Left ventricle myocardium inferior (tissue), 1 donor: ENCODE measurements around the gene BACH1. TPM values are rescaled to one million over a fixed set of nuclear protein-coding genes. Genes with fewer than 3 reads are reported as not detected.
A peak's percentile ranks its signal among the peaks of the same experiment; 100 is the strongest.

Experiments
- DNase-seq: peaks from one replicate; pipeline ENCODE4 v3.0.0-alpha.2; 2020
- H3K27ac ChIP-seq: fragments of 200-600 bp; replicated peaks from 2 replicates; pipeline ENCODE4 v1.8.0; 2021
- H3K27me3 ChIP-seq: fragments of 200-600 bp; 2 replicates; pipeline ENCODE4 v1.8.0; 2021; ENCODE audit warnings: low read depth
- H3K36me3 ChIP-seq: fragments of 200-600 bp; 2 replicates; pipeline ENCODE4 v1.8.0; 2021
- H3K4me1 ChIP-seq: fragments of 200-600 bp; 2 replicates; pipeline ENCODE4 v1.8.0; 2021
- H3K4me3 ChIP-seq: fragments of 200-600 bp; 2 replicates; pipeline ENCODE4 v1.8.0; 2021; ENCODE audit warnings: mild to moderate bottlenecking, moderate library complexity
- H3K9me3 ChIP-seq: fragments of 200-600 bp; replicated peaks from 2 replicates; pipeline ENCODE4 v1.8.0; 2021
- intact Hi-C: fragments of 100-400 bp; cut with micrococcal nuclease; formaldehyde crosslinking; loops from one replicate; pipeline ENCODE4 v1.11.0; 2022
- total RNA-seq: library from RNA; stranded (reverse); fragmentation: NEBNext Ultra II Directional; extraction: Animal tissue kit (Norgen Biotek cat#: 25700); gene quantifications from one replicate; pipeline ENCODE4 v1.2.1, GENCODE V29; 2021
- TF ChIP-seq, protein P1 (sequence below): fragments of 200-600 bp; IDR thresholded peaks from 2 replicates; pipeline ENCODE4 v1.8.0; 2021; ENCODE audit warnings: antibody characterized with exemption, mild to moderate bottlenecking, borderline replicate concordance
- donor health status: DM: no; HTN: yes; CAD: no; lungs with severe emphysema.

BACH1 gene
- total RNA-seq, 1 donor from 2014 or later: 38.3 TPM

DNA sequence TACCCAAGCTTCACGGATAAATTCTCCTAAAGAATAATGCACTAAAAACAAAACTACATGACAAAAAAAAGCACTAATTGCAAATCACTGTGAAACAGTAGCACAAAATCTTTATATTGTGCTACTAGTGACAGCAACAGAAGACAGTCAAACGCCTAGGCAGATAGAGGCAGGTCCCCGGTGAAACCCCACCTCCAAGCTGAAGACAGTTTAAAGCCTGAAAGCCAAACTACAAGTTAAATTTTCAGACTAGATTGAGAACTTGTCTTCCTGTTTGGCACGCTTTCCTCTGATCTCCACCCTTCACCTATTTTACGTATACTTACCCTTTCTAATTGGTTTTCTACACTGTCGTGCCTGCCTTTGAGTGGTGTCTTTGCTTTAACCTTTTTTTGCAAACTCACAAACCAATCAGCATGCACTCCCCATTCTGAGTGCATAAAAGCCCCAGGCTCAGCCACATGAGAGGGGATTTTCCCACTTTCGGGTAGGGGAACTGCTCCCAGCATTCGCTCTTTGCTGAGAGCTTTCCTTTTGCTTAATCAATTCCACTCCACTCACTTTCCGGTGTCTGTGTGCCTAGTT lies 3.6 kb upstream of the BACH1 start:
- Histone ChIP-seq H3K36me3 (no peaks in the 10 kb centered on the region), H3K9me3 (no peaks in the 10 kb centered on the region), H3K27me3 (no peaks in the 10 kb centered on the region), H3K4me1 (peaks cover 27% of the 10 kb centered on the region), H3K27ac (no peak overlapping the region), H3K4me3 (no peak overlapping the region)
- TF ChIP-seq, protein P1, sequence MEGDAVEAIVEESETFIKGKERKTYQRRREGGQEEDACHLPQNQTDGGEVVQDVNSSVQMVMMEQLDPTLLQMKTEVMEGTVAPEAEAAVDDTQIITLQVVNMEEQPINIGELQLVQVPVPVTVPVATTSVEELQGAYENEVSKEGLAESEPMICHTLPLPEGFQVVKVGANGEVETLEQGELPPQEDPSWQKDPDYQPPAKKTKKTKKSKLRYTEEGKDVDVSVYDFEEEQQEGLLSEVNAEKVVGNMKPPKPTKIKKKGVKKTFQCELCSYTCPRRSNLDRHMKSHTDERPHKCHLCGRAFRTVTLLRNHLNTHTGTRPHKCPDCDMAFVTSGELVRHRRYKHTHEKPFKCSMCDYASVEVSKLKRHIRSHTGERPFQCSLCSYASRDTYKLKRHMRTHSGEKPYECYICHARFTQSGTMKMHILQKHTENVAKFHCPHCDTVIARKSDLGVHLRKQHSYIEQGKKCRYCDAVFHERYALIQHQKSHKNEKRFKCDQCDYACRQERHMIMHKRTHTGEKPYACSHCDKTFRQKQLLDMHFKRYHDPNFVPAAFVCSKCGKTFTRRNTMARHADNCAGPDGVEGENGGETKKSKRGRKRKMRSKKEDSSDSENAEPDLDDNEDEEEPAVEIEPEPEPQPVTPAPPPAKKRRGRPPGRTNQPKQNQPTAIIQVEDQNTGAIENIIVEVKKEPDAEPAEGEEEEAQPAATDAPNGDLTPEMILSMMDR: no peak
- DNase-seq: no peak
- intact Hi-C loops: no loop called here

DNA sequence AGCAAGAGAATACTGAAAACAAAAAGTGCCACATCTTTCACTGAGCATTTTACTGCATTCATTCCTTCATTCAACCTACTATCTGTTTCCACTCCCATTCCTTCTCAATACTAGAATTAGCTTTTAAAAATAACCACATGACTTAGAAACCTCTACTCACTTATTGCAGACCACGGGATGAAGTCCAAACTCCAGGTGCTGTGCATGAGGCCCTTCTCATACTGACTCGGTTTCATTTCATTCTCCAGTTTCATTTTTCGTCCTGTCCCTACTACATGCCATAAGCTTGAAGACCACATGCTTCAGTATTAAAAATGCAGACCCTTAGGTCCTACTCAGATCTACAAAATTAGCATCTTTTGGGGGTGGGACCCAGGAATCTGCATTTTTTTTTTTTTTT lies 2.3 kb upstream of the BACH1 start:
- intact Hi-C loops: no loop called here
- Histone ChIP-seq H3K4me3 (no peak overlapping the region), H3K27me3 (no peaks in the 10 kb centered on the region), H3K27ac (no peak overlapping the region), H3K4me1 (peaks cover 35% of the 10 kb centered on the region), H3K9me3 (no peaks in the 10 kb centered on the region), H3K36me3 (no peaks in the 10 kb centered on the region)
- TF ChIP-seq, protein P1: no peak
- DNase-seq: no peak

DNA sequence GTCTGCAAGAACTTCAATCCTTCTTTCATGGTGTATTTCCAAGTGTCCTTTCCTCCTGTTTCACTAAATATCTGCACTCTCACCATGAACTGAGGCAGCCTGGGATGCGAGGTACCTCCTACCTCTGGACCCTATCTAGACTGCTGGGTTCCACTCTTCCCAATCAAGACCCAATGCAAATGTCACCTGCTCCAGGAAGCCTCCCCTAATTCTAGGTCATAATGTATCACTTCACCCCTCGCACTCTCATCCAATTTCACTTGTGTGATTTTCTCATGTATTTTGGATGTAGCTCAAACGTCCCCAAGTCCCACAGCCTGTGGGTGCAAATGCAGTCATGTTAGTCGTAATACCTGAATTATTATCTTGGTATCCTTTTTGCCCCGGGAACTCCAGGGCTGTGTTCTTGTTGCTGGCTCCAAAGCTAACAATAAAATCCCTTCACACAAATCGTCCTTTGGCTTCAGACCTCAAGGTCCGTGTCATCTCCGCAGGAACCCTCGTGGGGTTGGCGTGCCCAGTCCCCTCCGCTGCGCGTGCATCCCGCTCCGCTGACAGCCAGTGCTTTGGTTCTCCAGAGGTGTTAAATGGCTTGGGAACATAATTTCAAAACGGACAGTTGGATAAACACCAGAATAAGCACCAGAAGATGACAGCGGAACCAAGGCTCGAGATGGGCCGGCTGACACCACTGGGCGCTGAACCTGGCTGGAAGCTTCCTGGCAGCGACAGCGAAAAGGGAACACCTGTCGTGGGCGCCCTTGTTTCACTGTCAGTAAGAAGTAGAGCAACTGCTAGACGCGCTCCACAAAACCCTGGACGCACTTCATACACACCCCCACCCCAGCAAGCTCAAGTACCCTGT lies 1.0 kb upstream of the BACH1 start:
- peaks cover 47% of the 10 kb centered on the region for H3K4me1 ChIP-seq
- H3K36me3 ChIP-seq: no peaks in the 10 kb centered on the region
- H3K9me3 ChIP-seq: no peaks in the 10 kb centered on the region
- H3K27ac ChIP-seq: peak overlapping the region; percentile 95
- no peaks in the 10 kb centered on the region for H3K27me3 ChIP-seq
- TF ChIP-seq, protein P1: no peak
- peak overlapping the region; percentile 85 for H3K4me3 ChIP-seq
- DNase-seq: no peak
- intact Hi-C loops: no loop called here

DNA sequence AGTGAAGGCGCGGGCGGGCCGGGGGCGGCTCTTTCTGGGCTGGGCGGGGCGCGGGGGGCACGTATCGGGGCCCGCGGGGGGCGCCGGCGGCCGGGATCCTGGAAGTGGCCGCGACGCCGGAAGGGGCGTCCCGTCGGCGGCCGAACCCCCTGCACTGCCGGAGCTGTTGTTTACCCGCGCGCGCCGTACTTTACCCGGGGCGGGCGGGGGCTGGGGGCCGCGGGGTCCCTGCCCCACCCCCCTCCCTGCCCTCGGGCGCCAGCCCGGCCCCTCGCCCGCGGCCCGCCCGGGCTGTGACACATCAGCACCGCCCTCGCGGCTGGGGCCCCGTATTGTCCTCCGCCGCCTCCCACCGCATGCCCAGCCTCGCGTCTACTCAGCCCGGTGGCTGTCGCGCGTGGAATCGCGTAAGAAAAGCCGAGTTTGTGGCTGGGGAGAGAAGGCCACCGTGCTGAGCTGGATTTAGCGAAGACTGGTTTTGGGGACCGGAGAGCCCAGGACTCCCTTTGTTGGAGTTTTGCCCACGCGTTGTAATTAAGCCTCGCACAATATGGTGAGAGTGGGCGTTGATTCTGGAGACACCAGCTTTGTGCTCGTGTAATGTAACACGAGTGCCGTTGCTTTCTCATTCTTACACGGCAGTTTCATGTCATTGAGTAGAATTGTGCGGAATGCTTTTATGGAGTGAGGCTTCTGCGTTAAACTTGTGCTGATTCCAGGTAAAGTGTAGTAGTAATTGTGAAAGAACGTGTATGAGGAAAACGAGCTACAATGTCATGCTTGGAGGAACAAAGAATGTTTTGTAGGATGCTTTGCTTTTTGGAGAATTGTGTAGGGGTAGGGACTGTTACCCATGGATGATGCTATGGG lies 559 bp downstream of the BACH1 start:
- H3K9me3 ChIP-seq: no peaks in the 10 kb centered on the region
- intact Hi-C loops: no loop called here
- TF ChIP-seq, protein P1: no peak
- H3K4me3 ChIP-seq: peak overlapping the region; percentile 85
- peak overlapping the region; percentile 95 for H3K27ac ChIP-seq
- peak; percentile 69 for DNase-seq
- H3K36me3 ChIP-seq: no peaks in the 10 kb centered on the region
- H3K27me3 ChIP-seq: no peaks in the 10 kb centered on the region
- peaks cover 63% of the 10 kb centered on the region for H3K4me1 ChIP-seq

DNA sequence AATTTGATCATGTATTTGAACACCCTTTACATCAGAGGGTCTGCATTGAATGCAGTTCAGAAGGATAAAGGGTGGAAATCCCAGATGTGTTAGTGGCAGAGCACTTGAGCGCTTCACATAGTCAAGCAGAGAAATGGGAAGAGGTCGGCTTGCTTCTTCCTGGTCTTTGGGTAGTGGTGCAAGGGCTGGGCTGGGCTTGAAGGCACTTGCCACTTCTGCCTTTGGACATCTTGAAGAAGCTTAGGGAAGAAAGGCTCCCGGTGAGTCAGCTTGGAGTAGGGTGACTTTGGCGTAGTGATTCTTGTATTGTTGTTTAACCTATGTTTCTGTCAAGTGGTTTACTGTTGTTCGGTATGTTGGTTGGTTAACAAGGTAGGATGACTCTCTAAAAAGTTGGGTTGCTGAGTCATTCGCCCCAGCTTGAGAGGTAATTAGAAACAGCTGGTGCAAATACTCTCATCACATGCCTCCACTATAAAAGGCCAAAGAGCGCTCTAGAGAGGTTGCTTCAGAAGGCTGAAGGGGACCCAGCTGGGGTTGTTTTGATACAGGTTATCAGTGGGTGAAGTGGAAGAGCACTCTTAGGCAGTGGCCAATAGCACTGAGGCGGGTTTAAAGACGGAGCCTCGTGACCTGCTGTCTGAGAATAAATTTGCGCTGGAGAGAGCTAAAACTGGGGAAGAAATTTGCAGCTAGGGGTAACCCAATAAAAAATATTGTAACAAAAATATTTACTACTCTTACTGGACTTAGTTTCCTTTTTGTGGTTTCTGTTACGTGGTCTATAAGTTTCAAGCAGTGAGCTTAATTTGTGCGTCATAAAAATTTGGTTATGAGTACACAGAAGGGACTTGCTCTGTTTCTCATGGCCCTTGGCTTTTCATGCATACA lies 1.4 kb downstream of the BACH1 start:
- intact Hi-C loops: no loop called here
- peak overlapping the region; percentile 85 for H3K4me3 ChIP-seq
- peak overlapping the region; percentile 95 for H3K27ac ChIP-seq
- DNase-seq: peak; percentile 48
- TF ChIP-seq, protein P1: no peak
- peaks cover 72% of the 10 kb centered on the region for H3K4me1 ChIP-seq
- H3K36me3 ChIP-seq: no peaks in the 10 kb centered on the region
- no peaks in the 10 kb centered on the region for H3K27me3 ChIP-seq
- H3K9me3 ChIP-seq: no peaks in the 10 kb centered on the region
